KMS-11 (cell line): ENCODE results near the gene MMP25.

Experiments used
- H2AFZ ChIP-seq: fragments of 200-600 bp; sonication (generic); 2 replicates; pipeline ENCODE4 v1.6.1; 2016; ENCODE audit warnings: antibody characterized with exemption, mixed run types, low read depth
- H3K27ac ChIP-seq: fragments of 200-600 bp; sonication (generic); 2 replicates; pipeline ENCODE4 v1.6.1; 2016; ENCODE audit warnings: mild to moderate bottlenecking, mixed run types
- H3K27me3 ChIP-seq: fragments of 200-600 bp; sonication (generic); 2 replicates; pipeline ENCODE4 v1.6.1; 2017; ENCODE audit warnings: mild to moderate bottlenecking, low read depth, mixed run types, moderate library complexity; ENCODE audit not compliant: insufficient read depth
- H3K36me3 ChIP-seq: fragments of 200-600 bp; sonication (generic); 2 replicates; pipeline ENCODE4 v1.6.1; 2017; ENCODE audit warnings: mild to moderate bottlenecking, mixed run types; ENCODE audit not compliant: insufficient read depth
- H3K4me1 ChIP-seq: fragments of 200-600 bp; sonication (generic); 2 replicates; pipeline ENCODE4 v1.6.1; 2016; ENCODE audit warnings: mild to moderate bottlenecking, low read depth, mixed run types; ENCODE audit not compliant: poor library complexity, severe bottlenecking
- H3K4me2 ChIP-seq: fragments of 200-600 bp; sonication (generic); 2 replicates; pipeline ENCODE4 v1.7.0; 2016; ENCODE audit warnings: mild to moderate bottlenecking, mixed run types
- H3K4me3 ChIP-seq: fragments of 200-600 bp; sonication (generic); IDR thresholded peaks from 2 replicates; pipeline ENCODE4 v1.6.1; 2017; ENCODE audit warnings: low read depth, low read length, mixed read lengths; ENCODE audit not compliant: insufficient read depth
- H3K79me2 ChIP-seq: fragments of 200-600 bp; sonication (generic); 2 replicates; pipeline ENCODE4 v1.6.1; 2016; ENCODE audit warnings: low read depth, mixed run types; ENCODE audit not compliant: insufficient read depth
- H3K9ac ChIP-seq: fragments of 200-600 bp; sonication (generic); 2 replicates; pipeline ENCODE4 v1.6.1; 2016; ENCODE audit warnings: mild to moderate bottlenecking, mixed run types
- H4K20me1 ChIP-seq: fragments of 200-600 bp; sonication (generic); 2 replicates; pipeline ENCODE4 v1.6.1; 2016; ENCODE audit warnings: mild to moderate bottlenecking, mixed run types; ENCODE audit not compliant: insufficient read depth
- TF ChIP-seq, protein P1 (sequence below): fragments of 200-600 bp; sonication (generic); conservative IDR thresholded peaks from 2 replicates; pipeline ENCODE4 v1.6.1; 2017; ENCODE audit warnings: low read depth, mild to moderate bottlenecking, antibody characterized with exemption, low read length, moderate library complexity, mixed read lengths

MMP25 gene

DNA sequence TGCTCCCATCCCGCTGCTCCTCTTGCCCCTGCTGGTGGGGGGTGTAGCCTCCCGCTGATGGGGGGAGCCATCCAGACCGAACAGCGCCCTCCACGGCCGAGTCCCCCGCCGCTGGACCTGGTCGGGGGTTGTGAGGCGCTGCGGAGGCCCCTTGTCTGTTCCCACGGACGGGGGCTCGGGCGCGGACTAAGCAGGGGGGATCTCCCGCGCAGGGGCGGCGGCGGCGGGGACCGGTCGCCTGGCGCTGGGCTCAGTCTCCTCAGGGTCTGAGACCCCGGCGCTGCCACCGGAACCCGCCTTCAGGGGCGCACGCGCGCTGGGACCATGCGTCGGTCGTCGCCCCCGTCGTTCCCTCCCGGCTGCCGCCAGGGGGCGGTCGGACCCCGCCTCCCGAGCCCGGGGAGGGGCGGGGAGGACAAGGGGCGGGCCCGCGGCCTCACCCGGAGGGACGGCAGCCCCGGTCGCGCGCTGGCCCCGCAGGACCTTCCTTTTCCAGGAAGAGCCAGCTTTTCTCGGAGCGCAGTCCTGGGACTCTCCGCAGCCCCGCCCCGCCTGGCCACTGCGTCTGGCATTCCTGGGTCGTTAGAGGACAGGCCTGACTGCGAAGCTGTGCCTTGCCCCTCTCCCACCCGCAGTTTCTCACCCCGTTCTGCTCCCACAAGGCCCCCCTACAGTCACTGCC is 12.8 kb downstream of the MMP25 start:
- Histone ChIP-seq H3K27ac (0 out of 2 replicates have a peak overlapping the region, but pooled peaks have one; percentile 43), H3K36me3 (no peaks in the 10 kb centered on the region), H3K27me3 (peaks cover 6% of the 10 kb centered on the region; the same call in 1 of the 2 replicates), H4K20me1 (no peaks in the 10 kb centered on the region), H3K4me1 (peaks cover 6% of the 10 kb centered on the region), H3K4me2 (peak overlapping the region; percentile 80), H3K9ac (peak overlapping the region; percentile 92), H3K79me2 (no peaks in the 10 kb centered on the region), H3K4me3 (no peak overlapping the region), H2AFZ (peak overlapping the region; percentile 98)
- TF ChIP-seq, protein P1, sequence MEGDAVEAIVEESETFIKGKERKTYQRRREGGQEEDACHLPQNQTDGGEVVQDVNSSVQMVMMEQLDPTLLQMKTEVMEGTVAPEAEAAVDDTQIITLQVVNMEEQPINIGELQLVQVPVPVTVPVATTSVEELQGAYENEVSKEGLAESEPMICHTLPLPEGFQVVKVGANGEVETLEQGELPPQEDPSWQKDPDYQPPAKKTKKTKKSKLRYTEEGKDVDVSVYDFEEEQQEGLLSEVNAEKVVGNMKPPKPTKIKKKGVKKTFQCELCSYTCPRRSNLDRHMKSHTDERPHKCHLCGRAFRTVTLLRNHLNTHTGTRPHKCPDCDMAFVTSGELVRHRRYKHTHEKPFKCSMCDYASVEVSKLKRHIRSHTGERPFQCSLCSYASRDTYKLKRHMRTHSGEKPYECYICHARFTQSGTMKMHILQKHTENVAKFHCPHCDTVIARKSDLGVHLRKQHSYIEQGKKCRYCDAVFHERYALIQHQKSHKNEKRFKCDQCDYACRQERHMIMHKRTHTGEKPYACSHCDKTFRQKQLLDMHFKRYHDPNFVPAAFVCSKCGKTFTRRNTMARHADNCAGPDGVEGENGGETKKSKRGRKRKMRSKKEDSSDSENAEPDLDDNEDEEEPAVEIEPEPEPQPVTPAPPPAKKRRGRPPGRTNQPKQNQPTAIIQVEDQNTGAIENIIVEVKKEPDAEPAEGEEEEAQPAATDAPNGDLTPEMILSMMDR: peak; percentile 84

DNA sequence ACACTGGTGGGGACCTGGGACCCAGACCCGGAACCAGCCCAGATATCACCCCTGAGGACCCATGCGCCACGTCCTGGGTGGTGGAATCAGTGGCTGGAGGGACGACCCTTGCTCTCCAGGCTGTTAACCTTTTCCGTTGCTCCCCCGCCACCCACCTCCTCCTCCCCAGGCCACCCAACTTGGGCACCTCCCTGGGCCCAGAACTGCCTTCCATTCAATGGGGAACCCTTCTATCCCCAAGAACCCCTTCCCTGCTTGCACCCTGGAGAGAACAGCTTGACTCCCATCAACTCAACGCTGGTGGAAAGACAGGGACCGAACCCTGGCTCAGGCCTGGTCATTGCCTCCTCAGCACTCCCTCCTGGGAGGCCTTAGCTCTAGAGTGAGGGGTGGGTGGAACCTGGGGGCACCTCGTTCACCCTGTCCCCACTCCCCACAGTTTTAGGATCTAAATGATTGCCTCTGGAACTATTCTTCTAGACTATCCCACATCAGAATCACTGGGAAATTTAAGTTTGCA is 13.4 kb downstream of the MMP25 start:
- peaks cover 6% of the 10 kb centered on the region for H3K4me1 ChIP-seq
- peak overlapping the region; percentile 98 for H2AFZ ChIP-seq
- no peak overlapping the region for H3K27ac ChIP-seq
- no peak overlapping the region for H3K4me3 ChIP-seq
- H3K4me2 ChIP-seq: peak overlapping the region; percentile 80
- TF ChIP-seq, protein P1: no peak
- H3K79me2 ChIP-seq: no peaks in the 10 kb centered on the region
- H3K9ac ChIP-seq: peak overlapping the region; percentile 92; the same call in 1 of the 2 replicates
- H3K27me3 ChIP-seq: peaks cover 6% of the 10 kb centered on the region; the same call in 1 of the 2 replicates
- H3K36me3 ChIP-seq: no peaks in the 10 kb centered on the region
- no peaks in the 10 kb centered on the region for H4K20me1 ChIP-seq

DNA sequence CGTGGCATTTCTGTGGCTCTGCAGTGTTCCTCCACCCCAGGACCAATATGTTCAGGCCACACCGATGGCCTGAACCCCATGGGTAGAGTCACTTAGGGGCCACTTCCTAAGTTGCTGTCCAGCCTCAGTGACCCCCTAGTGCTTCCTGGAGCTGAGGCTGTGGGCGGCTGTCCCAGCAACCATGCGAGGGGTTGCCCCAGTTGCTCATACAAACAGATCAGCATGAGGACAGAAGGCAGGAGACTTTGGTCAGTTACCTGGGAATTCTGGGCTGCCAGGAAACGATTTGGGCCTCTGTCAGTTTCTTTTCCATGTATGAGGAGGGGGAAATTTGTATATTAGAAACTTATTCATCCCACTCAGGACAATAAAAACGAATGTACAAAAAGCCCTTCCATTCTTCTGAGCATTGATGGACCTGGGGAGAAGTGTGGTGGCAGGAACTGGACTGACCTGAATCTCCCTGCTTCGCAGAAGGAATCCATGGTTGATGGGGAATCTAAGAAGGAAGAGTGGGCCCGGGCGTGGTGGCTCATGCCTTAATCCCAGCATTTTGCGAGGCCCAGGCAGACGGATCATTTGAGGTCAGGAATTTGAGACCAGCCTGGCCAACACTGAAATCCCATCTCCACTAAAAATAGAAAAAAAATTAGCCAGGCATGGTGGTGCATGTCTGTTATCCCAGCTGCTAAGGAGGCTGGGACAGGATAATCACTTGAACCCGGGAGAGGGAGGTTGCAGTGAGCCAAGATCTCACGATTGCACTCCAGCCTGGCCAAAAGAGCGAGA is 14.2 kb downstream of the MMP25 start:
- Histone ChIP-seq H3K4me1 (peaks cover 12% of the 10 kb centered on the region), H3K27me3 (peaks cover 6% of the 10 kb centered on the region; the same call in 1 of the 2 replicates), H2AFZ (peak overlapping the region; percentile 98; the same call in 1 of the 2 replicates), H3K79me2 (no peaks in the 10 kb centered on the region), H4K20me1 (no peaks in the 10 kb centered on the region), H3K27ac (no peak overlapping the region), H3K36me3 (no peaks in the 10 kb centered on the region), H3K4me2 (no peak overlapping the region), H3K9ac (no peak overlapping the region), H3K4me3 (no peak overlapping the region)
- TF ChIP-seq, protein P1: no peak

DNA sequence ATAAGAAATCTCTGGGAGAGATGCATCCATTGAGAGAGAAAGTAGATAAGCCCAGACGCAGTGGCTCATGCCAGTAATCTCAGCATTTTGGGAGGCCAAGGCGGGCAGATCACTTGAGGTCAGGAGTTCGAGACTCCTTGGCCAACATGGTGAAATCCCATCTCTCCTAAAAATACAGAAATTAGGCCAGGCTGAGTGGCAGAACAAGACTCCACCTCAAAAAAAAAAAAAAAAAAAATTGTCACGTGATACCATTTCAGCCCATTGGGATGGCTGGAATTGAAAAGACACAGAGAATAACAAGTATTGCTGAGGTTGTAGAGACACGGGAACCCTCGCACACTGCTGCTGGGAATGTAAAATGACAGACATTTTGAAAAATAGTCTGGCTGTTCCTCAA is 16.2 kb downstream of the MMP25 start:
- no peaks in the 10 kb centered on the region for H3K36me3 ChIP-seq
- no peaks in the 10 kb centered on the region for H3K79me2 ChIP-seq
- TF ChIP-seq, protein P1: no peak
- H3K9ac ChIP-seq: no peak overlapping the region
- no peak overlapping the region for H2AFZ ChIP-seq
- no peak overlapping the region for H3K27ac ChIP-seq
- H3K4me1 ChIP-seq: peaks cover 14% of the 10 kb centered on the region
- H3K27me3 ChIP-seq: peaks cover 6% of the 10 kb centered on the region; the same call in 1 of the 2 replicates
- H3K4me2 ChIP-seq: no peak overlapping the region
- no peak overlapping the region for H3K4me3 ChIP-seq
- no peaks in the 10 kb centered on the region for H4K20me1 ChIP-seq
